HepG2 (cell line): ENCODE measurements around the gene GCLM. TPM values are rescaled to one million over a fixed set of nuclear protein-coding genes. Genes with fewer than 3 reads are reported as not detected.
A peak's percentile ranks its signal among the peaks of the same experiment; 100 is the strongest.

Experiments used
- BRD4 ChIP-seq: sonication (generic); formaldehyde crosslinking; IDR thresholded peaks from 2 replicates; pipeline ENCODE4 v1.4.0; 2020; ENCODE audit warnings: missing genetic modification reagents
- GZF1 ChIP-seq: sonication (generic); formaldehyde crosslinking; IDR thresholded peaks from 2 replicates; pipeline ENCODE4 v1.5.1; 2020; ENCODE audit warnings: mild to moderate bottlenecking, missing genetic modification reagents
- HNRNPK ChIP-seq: fragments of 200-400 bp; formaldehyde crosslinking; IDR thresholded peaks from 2 replicates; pipeline ENCODE4 v1.6.1; 2018; ENCODE audit warnings: low read length, low read depth, moderate library complexity, mild to moderate bottlenecking; ENCODE audit not compliant: poor library complexity, severe bottlenecking
- JDP2 ChIP-seq: sonication (generic); formaldehyde crosslinking; IDR thresholded peaks from 2 replicates; pipeline ENCODE4 v1.8.1; 2022; ENCODE audit warnings: missing genetic modification reagents, borderline replicate concordance
- MAFK ChIP-seq, 2 experiments: IDR thresholded peaks in 1 of 2; conservative IDR thresholded peaks in 1 of 2; 2 replicates each; pipeline ENCODE4 v1.6.1; 2011; ENCODE audit warnings: improper control_type of control experiment in 2 of 2, low read length in 2 of 2
- NCOR1 ChIP-seq: fragments of 200-600 bp; sonication (generic); IDR thresholded peaks from 2 replicates; pipeline ENCODE4 v1.7.0; 2017; ENCODE audit warnings: antibody characterized with exemption, low read length, borderline replicate concordance
- POLR2A ChIP-seq, 2 experiments: IDR thresholded peaks; 2 replicates each; pipeline ENCODE4 v1.6.1; 2011; ENCODE audit warnings: low read depth in 2 of 2, low read length in 2 of 2, mild to moderate bottlenecking in 1 of 2, moderate library complexity in 1 of 2; ENCODE audit not compliant: insufficient read depth in 1 of 2
- PRPF4 ChIP-seq: fragments of 200-400 bp; formaldehyde crosslinking; IDR thresholded peaks from 2 replicates; pipeline ENCODE4 v1.6.1; 2016; ENCODE audit warnings: low read length, low read depth; ENCODE audit not compliant: poor library complexity, severe bottlenecking
- RBM39 ChIP-seq: fragments of 200-400 bp; formaldehyde crosslinking; IDR thresholded peaks from one replicate; pipeline ENCODE4 v1.6.1; 2018; ENCODE audit warnings: antibody characterized with exemption, mild to moderate bottlenecking, low read depth, low read length; ENCODE audit not compliant: poor library complexity, severe bottlenecking
- REPIN1 ChIP-seq: sonication (generic); formaldehyde crosslinking; IDR thresholded peaks from 2 replicates; pipeline ENCODE4 v1.8.0; 2022; ENCODE audit warnings: missing genetic modification reagents, low read depth, mild to moderate bottlenecking, borderline replicate concordance
- RNF2 ChIP-seq: fragments of 450-650 bp; conservative IDR thresholded peaks from 2 replicates; pipeline ENCODE4 v1.6.1; 2016; ENCODE audit warnings: low read depth
- ZBTB7A ChIP-seq: sonication (generic); formaldehyde crosslinking; IDR thresholded peaks from 2 replicates; pipeline ENCODE4 v1.8.0; 2022; ENCODE audit warnings: mild to moderate bottlenecking, missing genetic modification reagents
- ZKSCAN1 ChIP-seq: fragments of 150-350 bp; IDR thresholded peaks from 2 replicates; pipeline ENCODE4 v1.6.1; 2014; ENCODE audit warnings: low read length
- ZNF282 ChIP-seq: fragments of 450-650 bp; IDR thresholded peaks from 2 replicates; pipeline ENCODE4 v1.6.1; 2018; ENCODE audit not compliant: partially characterized antibody
- ZNF335 ChIP-seq: sonication (generic); formaldehyde crosslinking; IDR thresholded peaks from 2 replicates; pipeline ENCODE4 v1.4.0; 2020; ENCODE audit warnings: missing genetic modification reagents
- ZNF547 ChIP-seq: sonication (generic); formaldehyde crosslinking; IDR thresholded peaks from 2 replicates; pipeline ENCODE4 v1.5.1; 2020; ENCODE audit warnings: mild to moderate bottlenecking, missing genetic modification reagents
- ZNF552 ChIP-seq: sonication (generic); formaldehyde crosslinking; IDR thresholded peaks from 2 replicates; pipeline ENCODE4 v1.9.0; 2022; ENCODE audit warnings: missing genetic modification reagents, mild to moderate bottlenecking, borderline replicate concordance
- ZNF619 ChIP-seq: sonication (generic); formaldehyde crosslinking; IDR thresholded peaks from 2 replicates; pipeline ENCODE4 v1.4.0; 2020; ENCODE audit warnings: mild to moderate bottlenecking, missing genetic modification reagents
- ZNF674 ChIP-seq: sonication (generic); formaldehyde crosslinking; IDR thresholded peaks from 2 replicates; pipeline ENCODE4 v1.5.0; 2020; ENCODE audit warnings: low read depth, mild to moderate bottlenecking, missing genetic modification reagents
- ZNF777 ChIP-seq: sonication (generic); formaldehyde crosslinking; IDR thresholded peaks from 2 replicates; pipeline ENCODE4 v1.4.0; 2020; ENCODE audit warnings: missing genetic modification reagents
- ZSCAN30 ChIP-seq: sonication (generic); formaldehyde crosslinking; IDR thresholded peaks from 2 replicates; pipeline ENCODE4 v1.5.0; 2020; ENCODE audit warnings: mild to moderate bottlenecking, missing genetic modification reagents
- polyA plus RNA-seq, 8 experiments: library from polyadenylated mRNA; depleted of rRNA in 3 of 8; stranded (reverse) in 7 of 8; unstranded in 1 of 8; fragments of >200 nt; fragmentation: Illumina TruSeq in 4 of 8; extraction: Trizol in 4 of 8; gene quantifications; 2 replicates each; pipeline versions ENCODE4 v1.2.1 to v1.2.3, GENCODE V29; 2011 to 2016; ENCODE audit warnings: low read depth in 4 of 8, missing spikeins in 1 of 8, mixed read lengths in 1 of 8; ENCODE audit not compliant: insufficient read depth in 1 of 8
- total RNA-seq, 5 experiments: library from RNA; depleted of rRNA; stranded (reverse); fragments of >200 nt; fragmentation: Illumina TruSeq; extraction: Trizol; gene quantifications; 2 replicates each; pipeline ENCODE4 v1.2.3, GENCODE V29; 2016; ENCODE audit warnings: low read depth in 1 of 5
- TF ChIP-seq, protein P1 (sequence below): IDR thresholded peaks from 2 replicates; pipeline ENCODE4 v1.4.0; 2020; ENCODE audit warnings: mild to moderate bottlenecking, missing genetic modification reagents
- TF ChIP-seq, protein P2 (sequence below): sonication (generic); formaldehyde crosslinking; IDR thresholded peaks from 2 replicates; pipeline ENCODE4 v1.9.0; 2022; ENCODE audit warnings: low read depth, missing genetic modification reagents

The GCLM gene
- total and polyA plus RNA-seq, 2 of the 13 experiments (the other 11 are each of a cell fraction or from before 2014, with no cell fraction given) = 8.7 to 29.9 TPM

DNA sequence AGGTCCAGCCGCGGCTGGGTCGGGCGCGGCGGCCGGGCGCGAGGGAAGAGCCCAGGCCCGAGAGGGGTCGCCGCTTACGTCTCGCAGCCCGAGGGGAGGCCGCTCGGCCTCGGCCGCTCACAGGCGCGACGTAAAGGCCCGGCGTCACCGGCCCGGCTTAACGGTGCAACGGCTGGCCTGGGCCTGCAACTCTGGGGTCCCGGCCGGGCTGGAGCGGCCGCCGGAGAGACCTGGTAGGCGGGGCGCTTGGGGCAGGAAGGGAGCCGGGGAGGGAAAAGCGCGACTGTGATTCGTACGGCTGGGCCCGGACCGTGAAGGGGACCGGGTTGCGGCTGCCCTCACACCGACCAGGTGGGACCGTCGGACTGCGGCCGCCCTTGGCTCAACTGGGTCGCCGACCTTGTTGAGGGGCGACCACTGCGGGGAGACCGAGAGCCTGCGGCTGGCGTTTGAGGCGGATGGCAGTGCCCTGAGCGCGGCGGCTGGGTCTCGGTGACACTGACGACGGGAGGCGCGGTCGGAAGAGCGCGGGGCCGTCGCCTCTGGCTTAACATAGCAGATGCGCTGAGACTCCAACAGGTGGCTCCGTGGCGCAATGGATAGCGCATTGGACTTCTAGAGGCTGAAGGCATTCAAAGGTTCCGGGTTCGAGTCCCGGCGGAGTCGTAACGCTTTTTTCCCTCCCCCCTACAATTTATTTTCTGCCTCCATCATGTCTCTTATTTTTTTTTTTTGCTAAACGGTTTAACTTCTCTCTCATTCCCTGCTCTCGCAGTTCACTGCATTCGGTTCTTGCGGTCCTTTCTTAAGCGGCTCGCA lies 62.0 kb downstream of the GCLM start (continued):
- TF ChIP-seq REPIN1 (CRISPR knock-in tag) (peak; percentile 87), ZNF777 (CRISPR knock-in tag) (peak; percentile 96), HNRNPK (peak; percentile 43), ZNF619 (peak; percentile 47; the same call in 1 of the 2 replicates), JDP2 (CRISPR knock-in tag) (no peak), ZNF335 (CRISPR knock-in tag) (0 out of 2 replicates have a peak, but pooled peaks have one; percentile 15), BRD4 (CRISPR knock-in tag) (no peak), ZSCAN30 (CRISPR knock-in tag) (0 out of 2 replicates have a peak, but pooled peaks have one; percentile 64), NCOR1 (peak; percentile 44; the same call in 1 of the 2 replicates), ZNF282 (no peak), PRPF4 (peak; percentile 56), MAFK (conservative IDR thresholded peaks at IDR 0.05 in 1 of 2, IDR thresholded peaks at IDR 0.05 in 1 of 2; ENCODE audit: low read length in 2 of 2) (no peak), ZNF674 (CRISPR knock-in tag) (0 out of 2 replicates have a peak, but pooled peaks have one; percentile 55), RBM39 (peak; percentile 80), ZNF547 (CRISPR knock-in tag) (peak; percentile 56), RNF2 (peak; percentile 66), POLR2A (IDR thresholded peaks at IDR 0.05; ENCODE audit: insufficient read depth in 1 of 2, low read depth in 2 of 2, low read length in 2 of 2) (peak; percentile 67 to 75), ZNF552 (no peak), ZBTB7A (CRISPR knock-in tag) (peak; percentile 78), GZF1 (CRISPR knock-in tag) (0 out of 2 replicates have a peak, but pooled peaks have one; percentile 53), ZKSCAN1 (no peak)
- TF ChIP-seq, protein P1, sequence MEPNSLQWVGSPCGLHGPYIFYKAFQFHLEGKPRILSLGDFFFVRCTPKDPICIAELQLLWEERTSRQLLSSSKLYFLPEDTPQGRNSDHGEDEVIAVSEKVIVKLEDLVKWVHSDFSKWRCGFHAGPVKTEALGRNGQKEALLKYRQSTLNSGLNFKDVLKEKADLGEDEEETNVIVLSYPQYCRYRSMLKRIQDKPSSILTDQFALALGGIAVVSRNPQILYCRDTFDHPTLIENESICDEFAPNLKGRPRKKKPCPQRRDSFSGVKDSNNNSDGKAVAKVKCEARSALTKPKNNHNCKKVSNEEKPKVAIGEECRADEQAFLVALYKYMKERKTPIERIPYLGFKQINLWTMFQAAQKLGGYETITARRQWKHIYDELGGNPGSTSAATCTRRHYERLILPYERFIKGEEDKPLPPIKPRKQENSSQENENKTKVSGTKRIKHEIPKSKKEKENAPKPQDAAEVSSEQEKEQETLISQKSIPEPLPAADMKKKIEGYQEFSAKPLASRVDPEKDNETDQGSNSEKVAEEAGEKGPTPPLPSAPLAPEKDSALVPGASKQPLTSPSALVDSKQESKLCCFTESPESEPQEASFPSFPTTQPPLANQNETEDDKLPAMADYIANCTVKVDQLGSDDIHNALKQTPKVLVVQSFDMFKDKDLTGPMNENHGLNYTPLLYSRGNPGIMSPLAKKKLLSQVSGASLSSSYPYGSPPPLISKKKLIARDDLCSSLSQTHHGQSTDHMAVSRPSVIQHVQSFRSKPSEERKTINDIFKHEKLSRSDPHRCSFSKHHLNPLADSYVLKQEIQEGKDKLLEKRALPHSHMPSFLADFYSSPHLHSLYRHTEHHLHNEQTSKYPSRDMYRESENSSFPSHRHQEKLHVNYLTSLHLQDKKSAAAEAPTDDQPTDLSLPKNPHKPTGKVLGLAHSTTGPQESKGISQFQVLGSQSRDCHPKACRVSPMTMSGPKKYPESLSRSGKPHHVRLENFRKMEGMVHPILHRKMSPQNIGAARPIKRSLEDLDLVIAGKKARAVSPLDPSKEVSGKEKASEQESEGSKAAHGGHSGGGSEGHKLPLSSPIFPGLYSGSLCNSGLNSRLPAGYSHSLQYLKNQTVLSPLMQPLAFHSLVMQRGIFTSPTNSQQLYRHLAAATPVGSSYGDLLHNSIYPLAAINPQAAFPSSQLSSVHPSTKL (CRISPR knock-in tag) = peak; percentile 48
- TF ChIP-seq, protein P2, sequence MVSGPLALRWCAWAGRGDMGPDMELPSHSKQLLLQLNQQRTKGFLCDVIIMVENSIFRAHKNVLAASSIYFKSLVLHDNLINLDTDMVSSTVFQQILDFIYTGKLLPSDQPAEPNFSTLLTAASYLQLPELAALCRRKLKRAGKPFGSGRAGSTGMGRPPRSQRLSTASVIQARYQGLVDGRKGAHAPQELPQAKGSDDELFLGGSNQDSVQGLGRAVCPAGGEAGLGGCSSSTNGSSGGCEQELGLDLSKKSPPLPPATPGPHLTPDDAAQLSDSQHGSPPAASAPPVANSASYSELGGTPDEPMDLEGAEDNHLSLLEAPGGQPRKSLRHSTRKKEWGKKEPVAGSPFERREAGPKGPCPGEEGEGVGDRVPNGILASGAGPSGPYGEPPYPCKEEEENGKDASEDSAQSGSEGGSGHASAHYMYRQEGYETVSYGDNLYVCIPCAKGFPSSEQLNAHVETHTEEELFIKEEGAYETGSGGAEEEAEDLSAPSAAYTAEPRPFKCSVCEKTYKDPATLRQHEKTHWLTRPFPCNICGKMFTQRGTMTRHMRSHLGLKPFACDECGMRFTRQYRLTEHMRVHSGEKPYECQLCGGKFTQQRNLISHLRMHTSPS (CRISPR knock-in tag) = 0 out of 2 replicates have a peak, but pooled peaks have one; percentile 39
